Astrocyte of the hippocampus (primary cell): Measurements from ENCODE around the gene ETV1.
A peak's percentile ranks its signal among the peaks of the same experiment; 100 is the strongest.
"Not testable (repeated sequence)": the region's sequence is repeated elsewhere in the genome, so short reads cannot be mapped to it uniquely, and the experiment has no call there.

Experiments
- DNase-seq: peaks from one replicate; pipeline ENCODE4 v3.0.0; 2011; ENCODE audit warnings: low read depth, low spot score

Gene ETV1

DNA sequence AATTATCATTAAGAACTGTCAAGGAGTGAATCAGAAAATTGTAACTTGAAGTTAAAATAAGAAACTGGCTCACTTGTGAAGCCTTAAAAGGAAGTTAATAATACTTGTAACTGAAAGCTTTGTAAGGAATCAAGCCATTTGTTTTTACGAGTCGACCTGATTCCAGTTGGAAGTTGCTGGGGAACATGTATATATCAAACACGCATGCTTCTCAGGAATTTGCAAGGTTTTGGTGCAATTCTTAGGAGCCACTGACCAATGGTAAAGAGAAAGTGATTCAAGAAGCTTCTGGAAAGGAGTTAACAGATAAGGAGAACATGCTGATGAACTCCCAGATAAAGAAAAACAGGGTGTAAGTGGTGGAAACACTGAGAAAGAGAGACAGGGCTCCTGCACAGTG lies 56.4 kb downstream of the ETV1 start:
- DNase-seq, result no peak

DNA sequence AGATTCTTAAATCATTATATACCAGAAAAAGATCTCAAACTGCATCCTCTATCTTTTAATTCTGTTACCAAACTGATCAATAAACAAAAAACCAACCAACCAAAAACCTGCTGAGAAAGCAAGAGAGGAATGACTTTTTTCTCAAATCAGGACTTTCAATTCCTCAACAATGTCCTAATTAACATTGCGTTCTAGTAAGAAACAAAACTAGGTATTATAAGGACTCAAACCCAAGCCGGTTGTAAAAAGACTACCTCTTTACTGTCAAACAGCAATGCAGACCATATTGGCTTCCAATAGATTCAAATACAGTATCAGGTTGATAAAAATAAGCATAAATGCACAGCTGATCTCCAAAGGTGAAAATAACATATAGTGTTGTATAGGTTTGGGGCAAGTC lies 57.3 kb downstream of the ETV1 start:
- no peak for DNase-seq

- DNase-seq, result no peak
These were observed 68.4 kb downstream of the ETV1 start for GRCh38 chr7:13921062-13921461.

DNA sequence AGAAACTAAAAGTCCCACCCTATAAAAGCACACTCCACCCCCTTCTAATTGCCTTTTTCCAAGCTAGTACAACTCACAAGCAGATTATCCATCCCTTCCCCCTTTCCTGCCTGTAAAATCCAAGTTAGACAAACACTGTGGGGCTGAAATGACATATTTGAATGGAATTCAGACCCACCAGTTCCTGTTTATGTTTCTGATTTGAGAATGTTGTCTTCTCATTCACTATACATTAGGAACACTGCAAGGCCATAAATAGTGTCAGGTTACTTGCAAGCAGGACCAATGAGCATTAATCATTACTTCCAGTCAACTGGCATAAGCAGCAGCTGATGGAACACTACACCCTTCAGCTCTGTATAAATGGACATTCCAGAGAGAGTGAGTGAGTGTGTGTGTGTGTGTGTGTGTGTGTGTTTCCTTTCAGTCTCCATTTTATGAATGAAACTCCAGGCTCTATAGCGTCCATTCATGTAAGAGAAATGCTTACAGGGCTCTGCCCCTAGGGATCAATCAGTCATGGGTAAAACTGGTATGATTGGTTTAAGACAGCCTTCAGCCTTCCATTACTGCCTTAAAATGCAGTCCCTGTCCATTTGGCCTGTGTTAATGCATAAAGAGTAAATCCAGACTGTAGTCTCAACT lies 69.3 kb downstream of the ETV1 start:
- DNase-seq, result peak; percentile 96

DNA sequence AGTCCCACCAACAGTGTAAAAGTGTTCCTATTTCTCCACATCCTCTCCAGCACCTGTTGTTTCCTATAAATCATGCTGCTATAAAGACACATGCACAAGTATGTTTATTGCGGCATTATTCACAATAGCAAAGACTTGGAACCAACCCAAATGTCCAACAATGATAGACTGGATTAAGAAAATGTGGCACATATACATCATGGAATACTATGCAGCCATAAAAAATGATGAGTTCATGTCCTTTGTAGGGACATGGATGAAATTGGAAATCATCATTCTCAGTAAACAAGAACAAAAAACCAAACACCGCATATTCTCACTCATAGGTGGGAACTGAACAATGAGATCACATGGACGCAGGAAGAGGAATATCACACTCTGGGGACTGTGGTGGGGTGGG lies 71.1 kb downstream of the ETV1 start:
- DNase-seq, result not testable (repeated sequence)

- DNase-seq, result not testable (repeated sequence)
These were observed 72.4 kb downstream of the ETV1 start for GRCh38 chr7:13917103-13917502.

- no peak for DNase-seq
These were observed 73.6 kb downstream of the ETV1 start for GRCh38 chr7:13915891-13916290.

DNA sequence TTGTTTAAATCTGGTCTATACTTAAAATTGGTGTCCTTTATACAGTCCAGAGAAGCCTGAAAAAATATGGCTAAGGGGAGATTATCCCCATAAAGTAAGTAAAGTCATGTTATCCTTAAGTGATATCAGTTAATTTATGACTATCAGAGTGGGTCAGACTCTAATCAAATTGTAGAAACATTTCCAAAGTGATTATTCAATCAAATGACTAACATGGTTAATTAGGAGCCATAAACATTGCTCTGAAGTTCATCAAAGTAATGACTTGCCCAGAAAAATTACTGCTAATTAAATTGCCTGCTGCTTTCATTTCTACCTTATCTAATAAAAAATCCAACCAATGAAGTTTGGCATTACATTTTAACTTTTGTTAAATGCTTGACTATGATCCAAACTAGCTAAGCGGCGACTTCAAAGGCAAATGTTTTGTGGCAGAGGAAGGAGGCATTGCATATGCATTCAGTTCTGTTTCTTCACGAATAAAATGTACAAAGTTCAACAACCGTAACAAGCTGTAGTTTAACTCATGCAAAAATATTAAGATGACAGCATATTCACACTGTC lies 76.7 kb downstream of the ETV1 start:
- peak; percentile 48 for DNase-seq

- no peak for DNase-seq
These were observed 77.6 kb downstream of the ETV1 start for GRCh38 chr7:13911909-13912308.

- DNase-seq, result no peak
These were observed 78.5 kb downstream of the ETV1 start for GRCh38 chr7:13910805-13911551.

DNA sequence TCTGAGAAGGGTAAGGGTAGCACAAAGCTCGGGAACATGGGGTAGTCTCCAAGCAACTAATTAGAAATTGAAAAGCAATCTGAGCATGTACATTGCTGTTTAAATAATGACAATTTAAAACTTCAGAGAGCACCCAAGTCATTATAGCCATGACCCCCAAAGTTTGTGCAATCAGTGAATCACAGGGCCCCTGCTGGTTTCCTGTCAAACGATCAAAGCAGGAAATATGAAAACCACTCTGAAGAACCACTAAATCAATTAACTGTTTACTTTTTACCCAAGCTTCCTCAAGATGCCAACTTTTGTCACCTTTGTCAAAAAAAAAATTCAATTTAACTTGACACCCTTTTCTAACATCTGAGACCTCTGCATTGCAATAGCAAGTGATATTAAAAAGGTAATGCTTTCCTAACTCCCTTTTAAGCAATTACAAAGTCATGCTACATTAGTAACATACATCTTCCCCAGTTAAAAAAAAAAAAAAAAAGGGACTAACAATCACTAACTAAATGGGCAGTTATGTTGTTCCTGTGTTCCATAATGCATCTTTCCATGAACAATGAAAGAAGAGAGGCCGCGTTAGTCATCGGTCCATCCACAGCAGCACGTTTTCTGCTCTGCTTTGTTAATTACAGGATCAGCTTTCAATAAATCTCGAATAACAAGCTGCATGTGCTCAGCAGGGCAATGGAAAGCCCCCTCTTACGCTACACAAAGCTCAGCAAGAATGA lies 80.6 kb downstream of the ETV1 start:
- peak; percentile 6 for DNase-seq

DNA sequence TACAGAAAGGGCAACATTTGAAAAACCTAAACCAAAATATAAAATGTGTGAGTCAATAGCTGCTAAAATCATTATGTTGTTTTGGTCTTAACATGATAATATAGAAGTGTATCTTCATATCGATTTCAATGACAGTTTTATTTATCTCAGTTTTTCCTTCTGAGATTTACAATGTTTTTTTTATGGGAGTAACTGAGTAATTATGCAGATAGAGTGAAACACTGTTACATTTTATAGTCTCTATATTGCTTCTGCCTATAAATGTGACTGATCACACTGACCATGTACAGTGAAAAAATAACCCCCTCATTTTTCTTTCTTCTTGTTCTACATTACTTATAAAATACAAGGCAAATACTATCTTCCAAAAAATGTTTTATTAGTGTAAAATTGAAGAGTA lies 81.6 kb downstream of the ETV1 start:
- DNase-seq, result no peak

GRCh38 chr7:13904689-13905088 lies 84.8 kb downstream of the ETV1 start:
- peak; percentile 56 for DNase-seq

DNA sequence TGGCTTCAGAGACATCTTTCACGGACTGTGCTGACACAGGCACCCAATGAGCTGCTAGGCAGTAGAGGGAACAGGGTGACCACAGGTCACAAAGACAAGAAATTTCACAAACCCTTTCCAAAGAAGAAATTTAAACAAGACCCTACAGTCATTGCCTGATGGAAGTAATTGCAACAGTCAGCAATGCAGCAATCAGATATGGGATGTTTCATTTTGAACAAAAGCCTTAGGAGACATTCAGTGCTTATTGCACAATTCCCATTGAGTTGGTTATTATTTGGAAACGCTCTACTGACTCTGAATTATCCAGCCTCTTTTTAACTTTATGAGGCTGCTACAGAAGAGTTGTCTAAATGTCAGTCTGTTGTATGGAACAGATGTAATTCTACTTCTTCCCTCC lies 85.5 kb downstream of the ETV1 start:
- DNase-seq, result no peak

DNA sequence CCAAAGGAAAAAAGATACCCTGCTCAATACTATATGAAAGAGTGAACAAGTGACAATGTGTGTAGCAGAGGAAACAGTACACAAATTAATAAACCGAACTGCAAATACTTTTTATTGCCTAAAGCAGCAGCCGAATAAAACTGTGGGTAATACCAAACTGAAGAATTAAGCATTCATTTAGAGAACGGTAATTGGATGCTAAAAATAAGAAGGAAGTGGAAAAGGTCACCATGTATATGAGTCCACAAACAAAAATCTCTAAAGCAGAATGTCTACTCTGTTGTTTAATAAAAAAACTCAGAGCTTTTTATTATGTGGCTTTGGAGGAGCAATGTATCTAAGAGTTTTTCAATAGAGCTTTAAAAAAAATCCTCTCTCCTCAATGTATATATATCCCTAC lies 87.9 kb downstream of the ETV1 start:
- DNase-seq, result no peak

DNA sequence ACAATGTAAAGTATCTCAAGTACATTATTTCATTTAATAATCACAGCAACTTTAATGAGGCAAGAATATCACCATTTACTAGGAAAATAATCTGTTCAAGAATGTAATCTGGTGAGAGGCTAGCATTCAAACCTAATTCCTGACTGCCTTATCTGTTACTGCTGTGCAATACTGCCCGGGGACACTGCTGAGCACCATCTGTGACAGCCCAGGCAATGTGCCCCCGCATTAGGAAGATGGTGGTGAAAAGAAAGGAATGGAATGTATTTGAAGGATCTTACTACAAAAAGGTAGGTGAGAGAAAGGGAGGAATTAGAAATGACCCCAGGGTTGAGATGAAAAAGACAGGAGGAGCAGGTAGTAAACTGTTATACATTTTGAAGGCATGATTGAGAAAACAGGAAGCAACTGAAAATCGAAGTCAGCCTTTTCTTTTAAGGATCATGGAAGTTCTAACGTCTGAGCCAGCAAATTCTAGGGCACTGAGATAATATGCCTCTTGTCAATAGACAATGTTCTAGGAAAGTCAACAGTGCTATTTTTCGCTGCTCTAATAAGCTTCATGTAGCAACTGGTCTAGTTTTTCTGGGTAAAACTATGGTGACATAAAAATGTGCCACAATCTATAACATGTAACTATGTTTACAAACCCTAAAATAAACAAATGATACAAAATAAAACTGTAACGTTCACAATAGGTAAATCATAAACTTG lies 90.4 kb downstream of the ETV1 start:
- no peak for DNase-seq

GRCh38 chr7:13897819-13898218 lies 91.6 kb downstream of the ETV1 start:
- no peak for DNase-seq

- no peak for DNase-seq
These were observed 94.5 kb downstream of the ETV1 start for GRCh38 chr7:13894954-13895353.

GRCh38 chr7:13894377-13894776 lies 95.1 kb downstream of the ETV1 start:
- no peak for DNase-seq

DNA sequence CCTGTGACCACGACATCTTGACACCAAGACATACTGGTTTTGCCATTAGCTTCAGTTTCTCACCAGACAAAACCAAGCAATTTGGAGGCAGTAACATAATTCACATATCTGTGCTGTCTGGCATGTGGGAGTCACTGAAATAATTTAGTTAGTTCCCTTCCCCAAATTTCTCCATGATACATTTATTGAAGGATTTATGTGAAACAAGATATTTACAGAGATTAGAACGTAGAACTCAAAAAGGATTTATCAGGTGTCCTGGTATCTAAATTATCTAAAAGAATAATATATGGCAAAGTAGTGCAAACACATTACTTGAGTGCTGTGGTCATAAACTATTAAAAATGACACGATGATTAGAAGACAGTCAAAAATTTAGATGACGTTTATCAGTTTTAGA lies 98.7 kb downstream of the ETV1 start:
- no peak for DNase-seq

DNA sequence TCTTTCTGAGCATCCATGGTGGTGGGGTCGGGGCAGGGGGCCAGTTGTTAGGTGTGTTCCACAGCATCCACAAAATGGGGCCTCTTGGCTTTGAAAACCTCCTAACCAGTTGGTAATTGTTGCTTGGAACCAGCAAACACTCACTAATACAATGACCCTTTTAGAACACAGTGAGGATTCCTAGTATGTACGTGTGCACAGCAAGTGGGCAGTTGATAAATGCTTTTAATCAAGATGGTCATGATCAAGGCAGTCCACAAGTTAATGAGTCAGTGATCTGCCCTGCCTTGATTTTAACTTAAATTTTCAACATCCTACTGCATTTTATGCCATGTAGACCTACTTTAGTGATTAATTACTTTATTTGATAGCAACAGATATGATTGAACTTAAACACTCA lies 103.1 kb downstream of the ETV1 start:
- DNase-seq, result no peak

DNA sequence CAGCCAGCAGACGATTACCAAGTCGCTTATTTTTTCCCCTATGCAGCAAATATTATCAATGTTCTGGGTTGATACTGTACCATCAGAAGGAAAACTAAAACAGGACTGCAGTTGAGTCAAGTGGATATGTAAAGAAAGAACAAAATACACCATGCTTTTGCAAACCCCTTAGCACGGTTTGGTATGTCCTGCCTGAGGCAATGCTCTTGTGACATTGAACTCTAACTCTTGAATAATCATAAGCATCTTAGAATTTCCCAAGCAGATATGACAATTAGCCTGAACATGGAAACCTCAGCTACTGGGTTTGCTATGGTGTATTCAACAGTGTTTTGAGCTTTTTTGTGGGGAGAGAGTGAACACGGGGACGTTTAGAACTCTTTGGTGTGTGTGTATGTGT lies 107.4 kb downstream of the ETV1 start:
- DNase-seq, result no peak
